T47D (cell line): ENCODE measurements around the gene PRKN.

ENCODE experiments used
- DNase-seq, 2 experiments: peaks; one replicate each; pipeline versions ENCODE4 v3.0.0 to v3.0.0-alpha.2; 2011 to 2012; ENCODE audit warnings: low read depth in 1 of 2, low spot score in 1 of 2
- JUND ChIP-seq: IDR thresholded peaks from 2 replicates; pipeline ENCODE4 v1.6.1; 2012; ENCODE audit warnings: low read depth
- in situ Hi-C: cut with HindIII; loops from 2 replicates; pipeline ENCODE4 v1.10.0; 2016; ENCODE audit warnings: low sequenced_read_pairs, low pct_unique_long_range_greater_than_20kb

Gene PRKN

DNA sequence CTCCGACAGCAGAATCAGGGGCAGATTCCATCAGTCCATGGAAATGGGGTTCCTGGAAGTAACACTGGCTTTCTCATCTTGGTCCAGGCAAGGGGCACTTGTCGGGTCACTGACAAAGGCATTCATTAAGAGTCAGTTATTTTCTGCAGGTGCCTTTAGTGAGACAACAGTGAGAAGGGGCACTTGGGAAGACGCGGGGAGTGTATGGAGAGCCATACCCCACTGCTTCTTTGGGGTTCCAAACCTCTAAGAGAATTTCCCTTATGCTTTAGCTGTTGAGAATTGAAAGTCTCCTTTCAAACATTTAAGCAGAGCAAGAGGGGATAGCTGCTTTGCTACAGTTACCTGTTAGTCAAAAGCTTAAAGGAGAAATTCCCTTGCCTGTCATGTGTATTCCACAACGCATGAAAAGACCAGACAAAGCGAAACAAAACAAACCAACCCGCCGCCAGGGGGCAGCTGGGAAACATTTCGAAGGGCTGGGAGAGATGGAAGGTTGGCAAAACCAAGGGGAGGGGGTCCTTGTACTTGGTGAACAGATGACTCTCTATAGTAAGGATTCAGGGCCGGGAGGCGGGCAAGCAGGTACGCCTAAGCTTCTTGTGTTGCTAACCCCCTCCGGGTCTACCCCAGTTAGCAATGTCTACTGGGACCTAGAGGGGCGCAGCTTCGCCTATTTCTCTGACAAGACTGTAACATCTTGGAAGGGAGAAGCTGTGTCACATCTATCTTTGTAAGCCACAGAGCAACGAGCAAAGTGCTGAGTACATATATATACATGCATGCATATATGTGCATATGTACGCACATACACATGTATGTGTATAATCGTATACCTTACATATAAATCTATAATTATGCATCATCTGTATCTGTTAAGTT, 978.8 kb downstream of the PRKN start:
- peak; percentile 5 to 66 for DNase-seq
- in situ Hi-C loops: no loop called here
- no peak for TF ChIP-seq JUND

DNA sequence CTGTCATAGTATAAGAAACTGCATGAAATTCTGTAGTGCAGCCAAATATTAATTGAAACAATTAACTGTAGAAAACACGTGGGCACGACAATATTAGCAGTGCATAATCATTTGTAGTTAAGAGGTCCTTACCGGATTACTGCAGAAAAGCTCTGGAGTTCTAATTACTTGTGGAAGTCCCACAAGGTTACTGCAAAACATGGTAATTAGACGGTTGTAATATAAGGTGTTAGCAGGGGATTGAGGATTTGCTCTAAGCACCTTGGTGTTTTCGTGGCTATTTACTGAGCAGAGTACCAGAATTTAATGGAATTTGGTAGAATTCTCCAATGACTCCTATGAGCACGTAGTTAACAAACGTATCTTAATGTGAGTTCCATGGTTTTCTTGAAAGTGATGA, 980.1 kb downstream of the PRKN start:
- no peak for TF ChIP-seq JUND
- no peak for DNase-seq
- in situ Hi-C loops: no loop called here

DNA sequence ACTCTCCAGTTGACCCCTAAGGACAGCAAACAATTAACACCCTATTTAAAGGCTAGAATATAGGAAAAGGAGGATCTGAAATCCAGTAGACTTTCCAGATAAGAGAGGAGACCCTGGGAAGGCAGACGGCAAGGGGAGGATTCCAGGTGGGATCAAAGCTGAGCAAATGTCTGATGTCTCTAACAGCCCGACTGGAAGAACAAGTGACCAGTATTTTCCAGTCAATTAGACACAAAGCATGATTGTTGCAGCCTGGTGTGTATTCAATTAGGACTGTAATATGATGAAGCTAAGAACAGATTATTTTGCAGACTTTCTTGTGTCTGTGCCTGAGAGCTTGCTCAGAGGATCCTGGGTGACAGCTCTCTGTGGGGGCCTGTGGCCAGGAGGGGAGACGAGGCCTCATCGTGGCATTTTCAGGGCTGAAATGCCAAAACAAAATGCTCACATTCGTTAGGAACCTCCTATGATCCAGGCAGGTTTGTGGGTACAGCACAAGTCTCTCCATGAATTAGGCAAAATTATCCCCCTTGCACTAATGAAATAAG, 981.9 kb downstream of the PRKN start:
- DNase-seq: no peak
- in situ Hi-C loops: no loop called here
- no peak for TF ChIP-seq JUND

DNA sequence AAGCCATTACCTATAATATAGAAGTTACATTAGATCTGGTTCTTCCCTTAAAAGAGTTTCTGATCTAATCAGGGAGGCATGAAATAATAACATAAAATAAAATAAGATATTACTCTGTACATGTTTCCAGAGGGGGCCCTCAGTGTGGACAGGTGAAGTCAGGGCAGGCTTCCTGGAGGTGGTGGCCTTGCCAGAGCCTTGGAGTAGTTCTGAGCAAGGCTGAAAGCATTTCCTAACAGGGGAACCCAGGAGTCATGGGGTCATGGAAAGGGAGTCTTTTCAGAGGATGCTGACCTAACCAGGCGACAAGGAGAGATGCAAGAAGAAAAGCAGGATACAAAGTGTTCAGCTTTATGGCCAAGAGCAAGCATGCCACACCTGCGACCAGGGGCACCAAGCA, 982.4 kb downstream of the PRKN start:
- TF ChIP-seq JUND: no peak
- in situ Hi-C loops: no loop called here
- no peak for DNase-seq

DNA sequence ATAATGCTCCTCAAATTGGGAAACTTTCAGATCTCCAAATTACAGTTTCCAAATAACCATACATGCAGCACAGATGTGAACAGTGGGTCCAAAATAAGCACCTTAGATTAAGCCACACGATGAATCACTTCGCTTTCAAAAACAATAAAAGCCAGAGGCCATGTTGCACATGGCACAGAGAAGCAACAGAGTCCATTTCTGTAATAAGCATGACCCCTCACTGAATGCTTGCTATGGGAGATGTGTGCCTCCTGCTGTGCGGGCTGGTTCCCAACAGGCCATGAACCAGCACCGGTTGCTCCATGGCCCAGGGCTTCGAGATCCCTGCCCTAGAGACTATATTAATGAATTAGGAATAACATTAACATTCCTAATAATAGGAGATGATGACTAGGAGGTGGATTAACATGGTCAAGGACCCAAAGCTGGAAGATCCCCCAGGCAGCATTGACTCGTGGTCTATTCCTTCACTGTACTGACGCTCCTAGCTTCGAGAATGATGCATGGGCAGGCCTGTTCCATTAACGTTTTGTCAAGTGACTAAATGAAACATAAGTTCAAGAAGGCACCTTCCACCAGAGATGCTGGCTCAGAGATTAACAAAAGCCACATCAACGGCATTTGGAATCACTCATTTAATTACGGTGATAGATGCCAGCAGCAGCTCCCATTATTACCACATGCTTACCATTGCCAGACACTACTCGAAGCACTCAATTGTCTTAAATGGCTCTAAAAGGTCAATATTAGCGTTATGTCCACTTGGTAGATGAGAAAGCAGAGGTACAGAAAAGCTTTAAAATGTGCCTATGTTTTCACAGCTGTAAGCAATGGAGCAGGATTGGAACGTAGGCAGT, 983.1 kb downstream of the PRKN start:
- in situ Hi-C loops: no loop called here
- no peak for DNase-seq
- TF ChIP-seq JUND: no peak

DNA sequence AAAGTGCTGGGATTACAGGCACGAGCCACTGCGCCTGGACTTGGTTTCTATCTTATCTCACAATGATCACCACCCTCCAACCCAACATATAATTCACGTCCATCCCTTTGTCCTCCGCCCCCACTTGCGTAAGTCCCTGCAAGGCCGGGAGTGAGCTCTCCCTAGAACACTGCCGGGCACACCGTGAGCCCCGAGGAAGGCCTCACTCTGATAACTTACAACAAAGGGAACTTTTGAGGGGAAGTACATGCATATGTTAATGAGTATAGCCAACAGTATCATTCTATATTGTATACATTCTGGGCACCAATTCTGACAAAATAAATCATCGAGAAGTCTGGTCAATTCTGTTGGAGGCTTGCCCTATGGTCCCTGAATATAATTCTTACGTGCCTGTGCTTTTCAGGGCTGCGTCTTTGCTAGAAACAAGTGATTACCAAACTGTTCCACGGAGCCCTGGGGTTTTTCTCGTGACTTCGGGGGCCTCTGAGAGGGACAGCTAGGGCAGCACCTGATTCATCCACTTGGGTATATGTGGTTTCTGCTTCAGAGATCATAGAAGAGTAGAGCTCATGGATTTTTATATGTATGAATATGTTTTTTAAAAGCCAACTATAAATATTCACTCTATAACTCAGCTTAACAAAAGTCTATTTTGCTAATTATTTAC, 983.9 kb downstream of the PRKN start:
- in situ Hi-C loops: no loop called here
- TF ChIP-seq JUND: no peak
- no peak for DNase-seq

DNA sequence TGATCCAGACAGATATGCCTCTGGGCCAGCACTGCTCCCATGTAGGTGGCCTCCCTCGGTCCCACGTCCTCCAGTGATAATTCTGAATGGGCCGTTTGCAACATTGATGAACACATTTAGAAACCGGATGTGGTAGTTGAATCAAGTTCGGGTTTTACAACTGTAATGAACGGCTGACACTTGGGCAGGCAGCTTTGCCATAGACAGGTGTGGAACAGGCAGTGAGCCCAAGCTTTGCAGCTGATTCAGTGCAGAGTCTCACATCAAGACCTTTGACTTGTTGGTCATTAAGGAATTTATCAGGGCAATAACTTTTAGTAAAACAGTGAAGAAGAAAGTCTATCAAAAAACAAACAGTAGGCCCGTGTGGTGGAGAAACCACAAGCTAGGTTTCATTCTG, 987.1 kb downstream of the PRKN start:
- in situ Hi-C loops: no loop called here
- no peak for DNase-seq
- TF ChIP-seq JUND: no peak

DNA sequence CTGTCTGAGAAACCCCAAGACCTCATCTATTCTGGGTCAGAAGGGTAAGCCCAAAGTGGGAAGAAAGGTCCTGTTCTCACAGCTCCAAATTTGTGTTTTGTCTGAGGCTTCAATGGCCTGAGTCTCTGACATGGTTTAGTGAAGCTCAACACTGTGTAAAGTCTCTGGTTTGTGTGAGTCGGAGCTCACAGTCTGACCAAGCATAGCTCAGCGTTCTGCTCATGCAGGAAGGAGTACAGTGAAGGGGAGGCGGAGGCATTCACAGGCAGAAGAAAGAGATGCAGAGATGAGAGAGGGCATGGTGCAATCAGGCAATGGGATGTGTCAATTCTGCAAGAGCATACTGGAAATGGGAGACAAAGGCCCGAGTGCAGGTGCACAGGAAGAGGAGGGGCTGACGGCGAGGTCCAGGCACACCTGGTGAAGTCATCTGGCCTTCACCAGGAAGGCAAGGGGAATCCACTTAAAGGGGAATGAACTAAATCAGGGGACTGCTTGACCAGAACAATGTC, 990.7 kb downstream of the PRKN start:
- in situ Hi-C loops: no loop called here
- TF ChIP-seq JUND: no peak
- no peak for DNase-seq

DNA sequence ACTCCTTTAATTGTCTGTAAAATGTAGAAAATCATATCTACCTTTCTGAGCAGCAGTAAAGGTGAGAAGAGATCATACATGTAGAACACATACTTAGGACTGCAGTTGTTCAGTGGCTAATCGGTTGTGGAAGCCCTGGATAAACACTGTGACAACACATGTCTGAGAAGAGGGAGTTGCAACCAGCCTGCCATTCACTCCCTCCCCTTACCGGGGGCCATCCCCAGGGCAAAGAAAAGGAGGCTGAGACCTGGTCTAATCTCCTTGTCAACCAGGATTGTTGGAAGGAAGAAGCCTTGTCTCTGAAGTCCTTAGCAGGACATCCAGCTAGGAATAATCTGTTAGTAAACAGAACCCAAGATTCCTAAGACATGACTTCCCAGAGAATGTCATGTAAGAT, 991.2 kb downstream of the PRKN start:
- DNase-seq: no peak
- in situ Hi-C loops: no loop called here
- no peak for TF ChIP-seq JUND

DNA sequence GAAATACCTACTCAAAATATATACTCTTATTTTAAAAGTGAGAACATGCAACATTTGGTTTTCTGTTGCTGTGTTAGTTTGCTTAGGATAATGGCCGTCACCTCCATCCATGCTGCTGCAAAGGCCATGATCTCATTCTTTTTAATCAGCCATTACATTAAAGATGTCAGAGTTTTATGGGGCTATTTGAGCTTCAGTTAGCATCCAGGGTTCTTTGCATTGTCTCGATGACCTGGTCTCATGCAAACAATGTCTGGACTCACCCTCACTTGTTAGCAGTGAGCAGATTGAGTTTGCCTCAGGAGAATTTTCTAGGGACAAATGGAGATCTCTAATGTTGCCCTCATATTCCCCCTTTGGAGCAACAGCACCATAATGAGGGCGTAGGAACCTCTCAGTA, 995.0 kb downstream of the PRKN start:
- in situ Hi-C loops: no loop called here
- TF ChIP-seq JUND: no peak
- DNase-seq: no peak

DNA sequence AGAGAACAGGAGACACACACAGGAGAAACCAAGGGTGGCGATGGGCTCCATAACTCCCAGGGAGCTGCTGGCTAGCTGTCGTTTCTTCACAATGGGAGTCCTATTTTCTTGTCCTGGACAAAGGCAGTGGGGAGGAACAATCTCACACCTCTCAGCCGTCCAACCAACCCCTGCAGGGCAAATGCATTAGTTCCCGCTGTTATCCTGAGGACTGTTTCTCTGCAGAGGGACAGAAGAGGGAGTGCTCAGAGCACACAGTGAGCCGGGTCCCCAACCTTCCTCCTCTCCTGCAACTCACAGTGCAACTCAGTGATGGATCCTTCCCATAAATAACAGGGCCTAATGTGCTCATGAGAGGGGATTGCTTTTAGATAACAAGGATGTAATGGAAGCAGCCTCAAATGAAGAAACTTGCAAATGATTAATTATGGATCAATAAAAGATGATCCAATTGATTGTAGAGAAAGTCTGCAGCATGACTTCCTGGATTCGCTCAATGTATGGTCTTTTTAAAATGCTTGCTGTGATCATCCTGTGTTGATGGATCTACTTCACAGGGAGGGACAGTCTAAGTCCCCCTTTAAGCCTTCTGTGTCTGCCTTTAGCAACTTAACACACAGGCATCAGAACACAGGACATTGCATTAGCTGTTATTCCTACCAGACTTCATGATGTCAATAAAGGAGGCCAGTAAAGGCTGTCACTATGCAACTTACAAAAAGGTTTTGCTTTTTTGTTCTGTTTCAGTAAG, 1000.3 kb downstream of the PRKN start:
- TF ChIP-seq JUND: no peak
- DNase-seq: no peak

DNA sequence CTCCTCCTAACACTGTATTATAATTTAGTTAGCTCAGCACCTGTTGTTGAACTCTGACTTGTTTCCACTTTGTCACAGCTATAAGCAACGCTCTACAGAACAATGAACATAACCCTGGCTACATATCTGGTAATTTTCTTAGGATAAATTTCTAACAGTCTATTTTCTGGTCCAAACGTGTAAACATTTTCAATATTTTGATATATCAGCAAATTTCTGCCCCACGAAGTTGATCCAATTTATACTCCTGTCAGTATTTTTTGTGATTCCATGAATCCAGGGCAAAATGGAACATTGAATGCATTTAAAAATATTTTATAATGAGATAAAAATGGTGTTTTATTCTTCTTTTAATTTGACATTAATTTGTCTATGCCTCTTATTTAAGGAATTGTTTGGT, 1005.2 kb downstream of the PRKN start:
- in situ Hi-C loops: no loop called here
- no peak for DNase-seq
- TF ChIP-seq JUND: no peak

More for the DNA sequence above, 1000.3 kb downstream of the PRKN start:
- in situ Hi-C loops: no loop called here
